ENCODE results near the gene FTO. TPM values are rescaled to one million over a fixed set of nuclear protein-coding genes. Genes with fewer than 3 reads are reported as not detected.
"Not testable (repeated sequence)": the region's sequence is repeated elsewhere in the genome, so short reads cannot be mapped to it uniquely, and the experiment has no call there.

FTO gene
- total RNA-seq: 62.6 and 113 TPM in 2 replicates

DNA sequence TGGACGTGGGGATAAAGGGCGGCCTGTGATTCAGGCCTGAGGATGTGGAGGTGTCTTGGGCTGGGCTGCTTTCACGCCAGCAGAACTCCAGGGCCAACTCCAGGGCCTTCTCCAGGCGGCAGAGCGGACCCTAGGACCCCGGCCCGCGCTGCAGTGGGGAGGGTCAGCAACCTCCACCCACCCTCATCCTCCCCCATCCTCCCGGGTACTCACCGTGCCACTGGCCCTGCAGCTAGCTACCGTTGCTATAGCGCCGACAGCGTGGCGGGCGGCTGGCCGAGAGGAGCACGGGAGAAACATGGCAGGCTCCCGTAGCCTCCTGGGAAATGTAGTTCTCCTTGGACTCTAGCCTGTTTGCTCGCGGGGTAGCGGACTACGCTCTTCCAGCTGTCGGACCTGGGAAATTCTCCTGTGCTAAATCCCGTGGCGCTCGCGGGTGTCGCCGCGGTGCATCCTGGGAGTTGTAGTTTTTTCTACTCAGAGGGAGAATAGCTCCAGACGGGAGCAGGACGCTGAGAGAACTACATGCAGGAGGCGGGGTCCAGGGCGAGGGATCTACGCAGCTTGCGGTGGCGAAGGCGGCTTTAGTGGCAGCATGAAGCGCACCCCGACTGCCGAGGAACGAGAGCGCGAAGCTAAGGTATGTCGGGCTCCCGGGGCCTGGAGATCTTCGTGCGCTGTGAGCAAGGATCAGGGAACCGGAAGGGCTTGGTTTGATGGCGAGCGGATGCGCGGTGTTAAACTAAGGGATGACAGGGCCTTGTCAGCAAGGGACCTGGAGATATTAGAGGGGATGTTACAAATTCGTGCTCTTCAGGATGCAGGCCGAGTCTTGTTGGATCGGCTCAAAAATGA, at the start of gene FTO, which contains the start of gene RPGRIP1L:
FTO (plus strand) TSS at position 567 of the 855 bp plus-strand sequence.
RPGRIP1L (minus strand) TSS at position 270 of the 855 bp plus-strand sequence. CDS start 3,136 bp downstream, outside the sequence.
- DNase-seq: peak; percentile 99

GRCh38 chr16:53654946-53655345, 49.0 kb upstream of the FTO start:
- no peak for DNase-seq

DNA sequence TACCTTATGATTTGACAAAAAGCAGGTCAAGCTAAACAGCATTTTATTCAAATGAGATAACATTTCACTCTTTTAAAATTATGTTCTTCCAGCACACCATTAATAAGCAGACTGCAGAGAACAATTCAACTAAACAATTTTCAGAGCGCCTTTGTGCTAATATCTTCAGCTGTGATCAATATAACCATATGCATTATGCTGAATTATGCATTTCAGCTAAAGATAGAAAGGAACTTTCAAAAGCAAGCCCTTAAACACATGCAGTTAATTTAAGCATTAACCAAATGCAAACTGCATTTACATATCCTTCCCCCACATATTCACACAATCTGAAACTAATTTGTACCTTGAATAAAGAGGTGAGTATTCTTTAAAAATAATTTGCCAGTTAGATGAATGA, 41.9 kb upstream of the FTO start:
- no peak for DNase-seq

GRCh38 chr16:53664724-53665345, 39.1 kb upstream of the FTO start:
- no peak for DNase-seq

- DNase-seq: no peak
Measured at GRCh38 chr16:53666786-53667415, 37.1 kb upstream of the FTO start.

DNA sequence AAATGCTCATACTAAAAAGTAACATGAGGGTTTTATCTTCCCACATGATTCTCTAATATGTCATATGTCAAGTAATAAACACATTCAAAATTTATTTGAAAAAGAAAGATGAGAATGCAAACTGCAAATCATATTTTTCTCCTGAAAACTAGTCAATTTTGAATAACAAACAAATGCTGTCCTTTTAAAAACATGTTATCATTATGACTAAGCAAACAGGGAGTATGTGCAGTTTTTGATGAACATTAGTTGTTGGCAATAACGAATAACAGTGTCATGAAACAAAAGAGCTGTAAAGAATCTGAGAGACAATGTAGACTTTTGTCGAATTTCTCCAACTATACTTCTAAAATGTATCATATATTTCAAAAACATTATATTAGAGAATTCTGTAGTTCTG, 35.1 kb upstream of the FTO start:
- DNase-seq: no peak

DNA sequence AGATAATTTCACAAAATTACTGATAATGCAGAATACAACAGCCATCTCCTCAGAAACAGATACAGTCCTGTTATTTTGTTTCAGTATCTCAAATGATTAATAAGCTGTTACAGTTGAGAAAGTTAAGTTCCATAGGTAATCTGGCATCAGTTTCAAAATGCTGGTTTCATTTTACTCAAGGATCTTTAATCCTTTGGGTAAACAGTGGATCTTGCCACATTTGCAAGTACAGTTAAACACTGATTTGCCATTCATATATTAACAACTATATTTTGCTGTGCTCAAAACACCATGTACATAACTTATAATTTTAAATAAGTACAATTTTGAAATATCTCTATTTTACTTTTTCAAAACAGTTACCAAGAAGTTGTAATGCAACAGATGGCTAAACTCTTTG, 31.5 kb upstream of the FTO start:
- no peak for DNase-seq

DNA sequence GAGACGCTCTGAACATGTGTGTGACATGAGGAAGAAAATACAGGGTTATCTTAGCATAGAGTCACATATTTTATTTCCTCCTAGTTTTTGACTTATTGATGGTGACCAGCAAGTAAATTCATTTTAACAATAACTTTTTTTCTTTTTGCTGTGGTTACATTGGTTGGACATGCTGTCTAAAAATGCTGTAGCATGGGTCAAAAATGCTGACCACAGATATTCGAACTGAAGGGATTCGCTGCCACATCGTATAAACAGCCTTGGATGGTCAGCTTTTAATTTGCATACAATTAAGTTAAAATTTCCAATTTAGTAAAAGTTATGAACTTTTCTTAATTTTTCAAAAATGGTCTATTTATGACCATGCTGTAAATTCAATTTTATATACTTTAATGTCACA, 30.8 kb upstream of the FTO start:
- no peak for DNase-seq

DNA sequence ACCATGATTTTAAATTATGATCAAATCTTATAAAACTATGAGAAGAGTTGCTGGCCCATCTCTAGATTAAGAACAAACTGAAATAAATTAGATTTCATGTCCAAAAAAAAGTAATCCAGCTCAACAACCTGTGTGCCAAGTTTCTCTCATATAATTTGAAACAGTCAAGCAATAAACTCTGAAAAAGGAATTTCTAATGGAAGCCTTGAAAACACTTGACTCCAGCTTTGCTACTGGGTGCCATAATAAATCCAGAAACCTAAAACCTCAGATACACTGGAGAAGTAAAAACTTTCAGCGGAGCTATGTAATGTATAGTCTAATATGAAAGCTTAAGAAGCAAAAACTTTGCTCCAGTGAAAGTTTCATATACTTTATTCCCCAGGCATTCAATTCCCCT, 25.8 kb upstream of the FTO start:
- no peak for DNase-seq

- DNase-seq: no peak
Measured at GRCh38 chr16:53678756-53679343, 25.1 kb upstream of the FTO start.

DNA sequence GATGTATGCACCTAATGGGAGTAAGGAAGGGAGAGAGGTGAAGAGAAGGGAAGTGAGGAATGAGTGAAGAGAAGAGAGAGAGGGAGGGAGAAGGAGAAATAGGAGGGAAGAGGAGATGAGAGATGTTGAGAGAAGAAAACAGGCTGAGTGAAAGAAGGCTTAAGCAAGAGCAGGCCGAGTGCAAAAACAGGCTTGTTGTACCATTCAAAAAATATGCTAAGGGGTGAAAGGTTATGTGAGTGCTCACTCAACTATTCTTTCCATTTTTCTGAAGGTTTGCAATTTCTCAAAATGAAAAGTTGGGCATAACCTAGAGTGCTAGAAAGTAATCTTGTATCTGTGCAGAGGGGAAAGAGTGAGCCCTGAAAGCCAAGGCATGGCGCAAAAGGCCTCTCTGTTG, 23.2 kb upstream of the FTO start:
- DNase-seq: no peak

DNA sequence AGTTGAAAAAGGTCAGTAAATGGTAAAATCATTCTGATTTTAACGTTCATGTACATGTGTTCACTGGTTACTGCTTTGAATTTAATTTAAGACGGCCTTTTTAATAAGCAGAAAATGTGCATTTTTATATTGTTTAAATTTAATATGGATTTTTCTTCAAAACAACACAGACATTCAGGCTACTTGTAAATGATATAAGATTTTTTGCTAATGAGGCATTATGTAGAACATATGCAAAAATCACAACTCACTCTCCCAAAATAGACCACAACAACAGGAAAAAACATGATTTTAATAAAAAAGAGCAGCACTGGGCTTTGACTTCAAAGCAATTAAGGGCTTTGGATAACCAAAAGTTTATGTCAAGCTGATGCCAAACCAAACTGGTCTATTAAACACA, 22.6 kb upstream of the FTO start:
- DNase-seq: no peak

- not testable (repeated sequence) for DNase-seq
Measured at GRCh38 chr16:53685334-53685733, 18.6 kb upstream of the FTO start.

DNA sequence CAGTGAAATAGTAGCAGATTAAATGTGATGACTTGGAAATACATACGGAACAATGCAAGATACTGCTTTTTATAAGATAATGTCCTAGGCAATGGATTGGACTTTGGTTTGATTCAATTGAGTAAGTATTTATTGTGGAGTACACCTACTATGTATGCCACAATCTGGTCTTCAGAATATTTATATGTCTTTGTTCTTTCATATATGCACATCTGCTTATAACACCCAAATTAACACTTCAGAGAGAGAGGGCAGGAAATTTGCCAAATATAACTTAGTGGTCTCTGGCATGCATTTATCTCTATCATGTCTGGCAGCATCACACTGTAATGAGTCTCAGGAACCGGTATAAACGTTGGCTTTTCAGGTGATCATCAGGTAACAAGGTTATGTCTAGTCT, 17.2 kb upstream of the FTO start:
- no peak for DNase-seq

DNA sequence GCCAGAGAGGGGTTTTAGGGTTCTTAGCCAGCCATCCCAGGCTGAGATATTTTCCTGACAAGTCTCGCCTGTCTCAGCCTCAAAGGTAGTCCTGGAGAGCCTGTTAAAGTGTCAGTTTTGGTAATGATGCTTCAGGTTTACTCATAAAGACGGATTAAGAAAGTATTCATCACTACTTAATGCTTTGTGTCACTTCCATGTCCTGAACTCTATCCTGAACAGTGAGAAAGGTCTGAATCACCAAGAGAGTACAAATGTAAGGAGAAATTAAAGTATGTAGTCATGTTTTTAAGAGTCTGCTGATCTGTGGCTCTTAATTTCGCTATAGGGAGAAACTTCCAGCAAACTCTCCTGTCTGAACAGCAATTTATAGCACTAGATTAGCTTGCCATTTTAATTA, 14.3 kb upstream of the FTO start:
- no peak for DNase-seq

GRCh38 chr16:53690771-53691170, 13.2 kb upstream of the FTO start:
- no peak for DNase-seq

GRCh38 chr16:53692146-53692545, 11.8 kb upstream of the FTO start:
- DNase-seq: no peak

GRCh38 chr16:53693320-53693719, 10.6 kb upstream of the FTO start:
- no peak for DNase-seq

- DNase-seq: no peak
Measured at GRCh38 chr16:53695070-53695469, 8.9 kb upstream of the FTO start.

DNA sequence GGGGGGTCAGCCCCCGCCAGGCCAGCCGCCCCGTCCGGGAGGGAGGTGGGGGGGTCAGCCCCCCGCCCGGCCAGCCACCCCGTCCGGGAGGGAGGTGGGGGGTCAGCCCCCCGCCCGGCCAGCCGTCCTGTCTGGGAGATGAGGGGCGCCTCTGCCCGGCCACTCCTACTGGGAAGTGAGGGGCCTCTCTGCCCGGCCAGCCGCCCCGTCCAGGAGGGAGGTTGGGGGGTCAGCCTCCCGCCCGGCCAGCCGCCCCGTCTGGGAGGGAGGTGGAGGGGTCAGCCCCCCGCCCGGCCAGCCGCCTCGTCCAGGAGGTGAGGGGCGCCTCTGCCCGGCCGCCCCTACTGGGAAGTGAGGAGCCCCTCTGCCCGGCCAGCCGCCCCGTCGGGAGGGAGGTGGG, 5.7 kb upstream of the FTO start:
- not testable (repeated sequence) for DNase-seq

- no peak for DNase-seq
Measured at GRCh38 chr16:53704445-53704813, 473 bp downstream of the FTO start.

GRCh38 chr16:53707671-53708070, 3.7 kb downstream of the FTO start:
- no peak for DNase-seq

DNA sequence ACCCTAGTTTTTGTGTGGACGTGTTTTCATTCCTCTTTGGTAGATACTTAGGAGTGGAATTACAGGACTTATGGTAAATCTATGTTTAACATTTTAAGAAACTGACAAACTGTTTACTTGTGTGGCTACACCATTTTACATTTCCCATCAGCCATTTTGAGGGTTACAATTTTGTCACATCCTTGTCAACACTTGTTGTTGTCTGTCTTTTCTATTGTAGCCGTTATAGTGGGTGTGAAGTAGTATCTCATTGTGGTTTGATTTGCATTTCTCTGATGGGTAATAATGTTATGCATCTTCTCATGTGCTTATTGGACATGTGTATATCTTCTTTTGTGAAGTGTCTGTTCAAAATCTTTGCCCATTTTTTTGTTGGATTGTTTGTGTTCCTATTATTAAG, 4.5 kb downstream of the FTO start:
- no peak for DNase-seq
